Kidney (tissue), 14 donors: ENCODE results near the gene MIEF1. TPM values are rescaled to one million over a fixed set of nuclear protein-coding genes. Genes with fewer than 3 reads are reported as not detected.
A peak's percentile ranks its signal among the peaks of the same experiment; 100 is the strongest.

Experiments
- DNase-seq, 5 donors: peaks; one replicate each; pipeline ENCODE4 v3.0.0-alpha.2; 2013 to 2020
- FAIRE-seq: peaks from 2 replicates; lab custom pipeline; 2012; peaks lifted over from hg19 to GRCh38; lab: Jason Lieb, UNC
- H3K27ac ChIP-seq, 2 donors: one replicate each; pipeline ENCODE4 v1.7.0; 2013; ENCODE audit warnings: low read depth in 2 of 2, low read length in 2 of 2, inconsistent platforms in 1 of 2
- H3K27me3 ChIP-seq: one replicate; pipeline ENCODE4 v1.7.1; 2013; ENCODE audit warnings: low read length, inconsistent platforms; ENCODE audit not compliant: control insufficient read depth, insufficient read depth
- H3K36me3 ChIP-seq, 3 donors: one replicate each; pipeline versions ENCODE4 v1.7.0 to v1.7.1; 2013; ENCODE audit warnings: low read length in 3 of 3, control low read depth in 1 of 3, inconsistent platforms in 1 of 3; ENCODE audit not compliant: insufficient read depth in 3 of 3, control insufficient read depth in 2 of 3
- H3K4me1 ChIP-seq, 3 donors: one replicate each; pipeline versions ENCODE4 v1.7.0 to v1.7.1; 2013; ENCODE audit warnings: low read length in 3 of 3, inconsistent platforms in 1 of 3, low read depth in 1 of 3; ENCODE audit not compliant: control insufficient read depth in 2 of 3, insufficient read depth in 2 of 3
- H3K4me3 ChIP-seq, 3 donors: one replicate each; pipeline versions ENCODE4 v1.7.0 to v1.8.1; 2013; ENCODE audit warnings: low read length in 3 of 3, control low read depth in 1 of 3, inconsistent platforms in 1 of 3
- H3K9ac ChIP-seq, 3 donors: one replicate each; pipeline versions ENCODE4 v1.7.0 to v1.7.1; 2013; ENCODE audit warnings: low read length in 3 of 3, control low read depth in 1 of 3, inconsistent platforms in 1 of 3
- H3K9me3 ChIP-seq, 3 donors: one replicate each; pipeline versions ENCODE4 v1.7.0 to v1.7.1; 2013; ENCODE audit warnings: low read length in 3 of 3, control low read depth in 1 of 3, inconsistent platforms in 1 of 3; ENCODE audit not compliant: control insufficient read depth in 2 of 3, insufficient read depth in 1 of 3
- intact Hi-C: fragments of 100-400 bp; cut with DNase I; formaldehyde crosslinking; loops from one replicate; pipeline ENCODE4 v1.11.1; 2022
- polyA plus RNA-seq: library from polyadenylated mRNA; stranded (reverse); fragments of 350-450 nt; fragmentation: Illumina TruSeq; extraction: RNeasy Lipid Tissue Mini Kit (QIAGEN cat#74804); gene quantifications from one replicate; pipeline ENCODE4 v1.2.3, GENCODE V29; 2014; ENCODE audit warnings: low read depth, low replicate concordance; ENCODE audit not compliant: insufficient read depth
- total RNA-seq: library from RNA; stranded (reverse); fragmentation: NEBNext Ultra II Directional; extraction: Animal tissue kit (Norgen Biotek cat#: 25700); gene quantifications from one replicate; pipeline ENCODE4 v1.2.1, GENCODE V29; 2021
- TF ChIP-seq, protein P1 (sequence below): IDR thresholded peaks from 3 replicates; pipeline ENCODE4 v1.5.1; 2012; ENCODE audit warnings: mild to moderate bottlenecking, moderate library complexity, borderline replicate concordance; ENCODE audit not compliant: insufficient read depth; ENCODE audit errors: extremely low read depth
- donor health status: control.
- donor health status: control.
- donor health status: control.
- donor health status: control.
- donor health status: control.
- donor health status: DM: yes; HTN: yes; CAD: no.
- donor health status: Normal renal cell carcinoma (clear cell type).

The MIEF1 gene
- total and polyA plus RNA-seq, 2 donors from 2014 or later: 13.0 to 27.9 TPM

- H3K27ac ChIP-seq: no peak overlapping the region
- peak in 2 of 5 donors; percentile 41 to 63 for DNase-seq
Observed at GRCh38 chr22:39457556-39458443, 44.3 kb upstream of the MIEF1 start.

DNA sequence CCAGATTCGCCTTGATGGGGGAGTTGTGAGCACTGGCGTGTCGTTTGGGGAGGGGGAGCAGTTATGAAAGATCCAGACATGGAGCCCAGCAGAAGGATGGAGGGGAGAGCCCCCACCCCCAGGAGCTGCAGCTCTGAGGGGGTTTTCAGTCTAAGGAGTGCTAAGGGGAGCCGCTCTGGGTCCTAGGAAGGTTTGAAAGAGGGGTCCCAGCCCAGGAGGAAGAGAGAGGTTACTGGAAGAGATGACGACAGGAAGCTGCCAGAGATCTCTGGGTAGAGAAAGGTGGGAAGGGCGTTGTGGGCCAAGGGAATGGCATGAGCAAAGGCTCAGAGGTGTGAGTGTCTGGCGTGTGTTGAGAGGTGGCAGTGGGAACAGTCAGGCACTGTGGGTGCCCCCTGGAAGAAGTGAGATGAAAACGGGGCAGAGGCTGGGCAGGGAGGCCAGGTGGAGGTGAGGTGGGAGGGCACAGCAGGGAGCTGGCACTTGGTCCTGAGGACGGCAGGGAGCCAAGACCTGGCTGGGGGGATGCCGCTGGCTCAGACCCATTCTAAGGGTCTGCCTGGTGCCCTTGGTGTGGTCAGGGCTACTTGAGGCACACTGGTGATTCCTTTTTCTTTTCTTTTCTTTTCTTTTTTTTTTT lies 43.5 kb upstream of the MIEF1 start:
- H3K4me3 ChIP-seq: peak overlapping the region in 2 of 3 donors; percentile 37
- H3K27me3 ChIP-seq: no peaks in the 10 kb centered on the region
- no peak for DNase-seq
- H3K4me1 ChIP-seq: peaks cover 0 to 7% (median 0%) of the 10 kb centered on the region in 3 donors
- H3K9me3 ChIP-seq: no peaks in the 10 kb centered on the region
- TF ChIP-seq, protein P1, sequence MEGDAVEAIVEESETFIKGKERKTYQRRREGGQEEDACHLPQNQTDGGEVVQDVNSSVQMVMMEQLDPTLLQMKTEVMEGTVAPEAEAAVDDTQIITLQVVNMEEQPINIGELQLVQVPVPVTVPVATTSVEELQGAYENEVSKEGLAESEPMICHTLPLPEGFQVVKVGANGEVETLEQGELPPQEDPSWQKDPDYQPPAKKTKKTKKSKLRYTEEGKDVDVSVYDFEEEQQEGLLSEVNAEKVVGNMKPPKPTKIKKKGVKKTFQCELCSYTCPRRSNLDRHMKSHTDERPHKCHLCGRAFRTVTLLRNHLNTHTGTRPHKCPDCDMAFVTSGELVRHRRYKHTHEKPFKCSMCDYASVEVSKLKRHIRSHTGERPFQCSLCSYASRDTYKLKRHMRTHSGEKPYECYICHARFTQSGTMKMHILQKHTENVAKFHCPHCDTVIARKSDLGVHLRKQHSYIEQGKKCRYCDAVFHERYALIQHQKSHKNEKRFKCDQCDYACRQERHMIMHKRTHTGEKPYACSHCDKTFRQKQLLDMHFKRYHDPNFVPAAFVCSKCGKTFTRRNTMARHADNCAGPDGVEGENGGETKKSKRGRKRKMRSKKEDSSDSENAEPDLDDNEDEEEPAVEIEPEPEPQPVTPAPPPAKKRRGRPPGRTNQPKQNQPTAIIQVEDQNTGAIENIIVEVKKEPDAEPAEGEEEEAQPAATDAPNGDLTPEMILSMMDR: no peak
- intact Hi-C loops: no loop called here
- H3K9ac ChIP-seq: no peak overlapping the region
- H3K27ac ChIP-seq: no peak overlapping the region
- no peak for FAIRE-seq
- no peaks in the 10 kb centered on the region for H3K36me3 ChIP-seq

More at GRCh38 chr22:39457556-39458443, 44.3 kb upstream of the MIEF1 start:
- TF ChIP-seq, protein P1: no peak
- intact Hi-C loops: no loop called here
- Histone ChIP-seq H3K4me3 (peak overlapping the region in 2 of 3 donors; percentile 37), H3K27me3 (no peaks in the 10 kb centered on the region), H3K36me3 (no peaks in the 10 kb centered on the region), H3K4me1 (peaks cover 0 to 5% (median 0%) of the 10 kb centered on the region in 3 donors), H3K9me3 (no peaks in the 10 kb centered on the region), H3K9ac (peak overlapping the region in 1 of 3 donors; percentile 26)
- FAIRE-seq: no peak

- Histone ChIP-seq H3K27me3 (no peaks in the 10 kb centered on the region), H3K9ac (no peak overlapping the region), H3K27ac (no peak overlapping the region), H3K9me3 (no peaks in the 10 kb centered on the region), H3K4me3 (no peak overlapping the region), H3K4me1 (peaks cover 0 to 7% (median 0%) of the 10 kb centered on the region in 3 donors), H3K36me3 (no peaks in the 10 kb centered on the region)
- intact Hi-C loops: no loop called here
- DNase-seq (no peak), FAIRE-seq (no peak)
- TF ChIP-seq, protein P1: no peak
Observed at GRCh38 chr22:39459681-39460080, 42.4 kb upstream of the MIEF1 start.
